ENCODE measurements around the gene TMEM176B. TPM values are rescaled to one million over a fixed set of nuclear protein-coding genes. Genes with fewer than 3 reads are reported as not detected.

The TMEM176B gene
- total and polyA plus RNA-seq, 2 donors (not counting 3 experiments of a cell fraction or from before 2014, with no cell fraction given) = 0.23 TPM; not detected in 1

DNA sequence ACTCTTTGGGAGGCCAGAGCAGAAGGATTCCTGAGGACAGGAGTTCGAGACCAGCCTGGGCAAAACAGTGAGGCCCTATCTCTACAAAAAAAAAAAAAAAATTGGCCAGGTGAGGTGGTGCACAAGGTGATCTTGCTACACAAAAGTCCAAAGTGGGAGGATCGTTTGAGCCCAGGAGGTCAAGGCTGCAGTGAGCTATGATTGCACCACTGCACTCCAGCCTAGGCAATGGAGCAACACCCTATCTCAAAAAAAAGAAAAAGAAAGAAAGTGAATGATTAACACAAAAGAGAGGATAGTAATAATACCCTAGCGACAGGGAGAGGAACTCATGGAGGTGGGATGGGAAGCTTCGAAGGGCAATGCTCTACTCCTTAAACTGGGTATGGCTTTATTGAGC, 30.4 kb downstream of the TMEM176B start:
- Histone ChIP-seq H3K27me3 (ENCODE audit: control insufficient read depth in 2 of 2, insufficient read depth in 2 of 2, low read length in 2 of 2) (peaks cover 0 to 2% of the 10 kb centered on the region in 2 experiments), H3K36me3 (ENCODE audit: control insufficient read depth in 2 of 2, extremely low read depth in 1 of 2, insufficient read depth in 2 of 2, low read length in 2 of 2) (no peaks in the 10 kb centered on the region), H3K9me3 (replicated peaks; ENCODE audit: control insufficient read depth, insufficient read depth, low read length) (no peaks in the 10 kb centered on the region), H3K79me2 (ENCODE audit: control insufficient read depth, insufficient read depth, low read length) (no peaks in the 10 kb centered on the region), H3K4me1 (ENCODE audit: control insufficient read depth, extremely low read depth, insufficient read depth, low read length) (peaks cover 2% of the 10 kb centered on the region), H3K9me1 (replicated peaks; ENCODE audit: control insufficient read depth, extremely low read depth, insufficient read depth, low read length) (no peaks in the 10 kb centered on the region), H3K4me2 (ENCODE audit: insufficient read depth, low read length) (no peak overlapping the region), H4K20me1 (replicated peaks; ENCODE audit: control insufficient read depth, extremely low read depth, insufficient read depth, low read length) (no peaks in the 10 kb centered on the region), H3K9ac (replicated peaks; ENCODE audit: extremely low read depth, insufficient read depth, low read length) (no peak overlapping the region), H3K27ac (ENCODE audit: insufficient read depth, low read depth, low read length) (no peak overlapping the region), H3K4me3 (replicated peaks in 1 of 3; ENCODE audit: insufficient read depth in 1 of 3, low read depth in 1 of 3, low read length in 3 of 3) (no peak overlapping the region), H2AFZ (ENCODE audit: low read depth, low read length) (no peak overlapping the region)
- ChIA-PET CTCF (interaction anchor here (0.8 to 3.7 kb wide), 2 partner anchors 9 to 321 kb away, joined by 5 to 30 read pairs; no protein-coding TSS in a partner anchor), POLR2A (no interaction called here)
- FAIRE-seq (no peak), DNase-seq (ENCODE audit: low read depth, low spot score) (no peak)
- dilution Hi-C loops (cut with MboI; ENCODE audit: extremely low pct_ligation_motif_present, low sequenced_read_pairs) = no loop called here
- no TSS peak for BruUV-seq (replicated peaks)
- TF ChIP-seq FOS (IDR thresholded peaks at IDR 0.05; ENCODE audit: borderline replicate concordance, insufficient read depth, low read length) = no peak
- TF ChIP-seq JUN (IDR thresholded peaks at IDR 0.05; ENCODE audit: borderline replicate concordance, insufficient read depth, insufficient read length, low read depth) = no peak
- TF ChIP-seq EZH2 (IDR thresholded peaks at IDR 0.05; ENCODE audit: borderline replicate concordance, low read depth, low read length, severe bottlenecking) = no peak
- TF ChIP-seq MYC (IDR thresholded peaks at IDR 0.05; ENCODE audit: low read depth, low read length) = no peak
- TF ChIP-seq POLR2AphosphoS5 (IDR thresholded peaks at IDR 0.05; ENCODE audit: insufficient read depth, low read depth, low read length) = no peak
- TF ChIP-seq, protein P1, sequence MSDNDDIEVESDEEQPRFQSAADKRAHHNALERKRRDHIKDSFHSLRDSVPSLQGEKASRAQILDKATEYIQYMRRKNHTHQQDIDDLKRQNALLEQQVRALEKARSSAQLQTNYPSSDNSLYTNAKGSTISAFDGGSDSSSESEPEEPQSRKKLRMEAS (IDR thresholded peaks at IDR 0.05; ENCODE audit: insufficient read depth, insufficient read length) = no peak
- TF ChIP-seq, protein P2, sequence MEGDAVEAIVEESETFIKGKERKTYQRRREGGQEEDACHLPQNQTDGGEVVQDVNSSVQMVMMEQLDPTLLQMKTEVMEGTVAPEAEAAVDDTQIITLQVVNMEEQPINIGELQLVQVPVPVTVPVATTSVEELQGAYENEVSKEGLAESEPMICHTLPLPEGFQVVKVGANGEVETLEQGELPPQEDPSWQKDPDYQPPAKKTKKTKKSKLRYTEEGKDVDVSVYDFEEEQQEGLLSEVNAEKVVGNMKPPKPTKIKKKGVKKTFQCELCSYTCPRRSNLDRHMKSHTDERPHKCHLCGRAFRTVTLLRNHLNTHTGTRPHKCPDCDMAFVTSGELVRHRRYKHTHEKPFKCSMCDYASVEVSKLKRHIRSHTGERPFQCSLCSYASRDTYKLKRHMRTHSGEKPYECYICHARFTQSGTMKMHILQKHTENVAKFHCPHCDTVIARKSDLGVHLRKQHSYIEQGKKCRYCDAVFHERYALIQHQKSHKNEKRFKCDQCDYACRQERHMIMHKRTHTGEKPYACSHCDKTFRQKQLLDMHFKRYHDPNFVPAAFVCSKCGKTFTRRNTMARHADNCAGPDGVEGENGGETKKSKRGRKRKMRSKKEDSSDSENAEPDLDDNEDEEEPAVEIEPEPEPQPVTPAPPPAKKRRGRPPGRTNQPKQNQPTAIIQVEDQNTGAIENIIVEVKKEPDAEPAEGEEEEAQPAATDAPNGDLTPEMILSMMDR (IDR thresholded peaks at IDR 0.05; ENCODE audit: extremely low read depth in 1 of 2, insufficient read depth in 1 of 2, low read depth in 1 of 2, low read length in 2 of 2) = no peak
- no peak for TF ChIP-seq POLR2A (IDR thresholded peaks at IDR 0.05; ENCODE audit: low read depth, low read length)
- TF ChIP-seq GATA2 (IDR thresholded peaks at IDR 0.05; ENCODE audit: insufficient read depth, insufficient read length, low read depth, low read length) = no peak
- intact Hi-C loops (cut with micrococcal nuclease) = no loop called here
